Fibroblast of lung (primary cell): ENCODE data around the gene RTTN.
"Not testable (repeated sequence)": the region's sequence is repeated elsewhere in the genome, so short reads cannot be mapped to it uniquely, and the experiment has no call there.

ENCODE experiments used
- EZH2 ChIP-seq: IDR thresholded peaks from 2 replicates; pipeline ENCODE4 v1.5.1; 2012; ENCODE audit warnings: low read length, control low read depth, mild to moderate bottlenecking; ENCODE audit errors: missing control alignments
- TF ChIP-seq, protein P1 (sequence below), 2 donors: IDR thresholded peaks in 1 of 2; conservative IDR thresholded peaks in 1 of 2; 1 replicate in 1 of 2; 2 replicates in 1 of 2; pipeline ENCODE4 v1.5.1; 2011 to 2012; ENCODE audit warnings: low read length in 2 of 2, control low read depth in 1 of 2, inconsistent platforms in 1 of 2, low read depth in 1 of 2, mild to moderate bottlenecking in 1 of 2

DNA sequence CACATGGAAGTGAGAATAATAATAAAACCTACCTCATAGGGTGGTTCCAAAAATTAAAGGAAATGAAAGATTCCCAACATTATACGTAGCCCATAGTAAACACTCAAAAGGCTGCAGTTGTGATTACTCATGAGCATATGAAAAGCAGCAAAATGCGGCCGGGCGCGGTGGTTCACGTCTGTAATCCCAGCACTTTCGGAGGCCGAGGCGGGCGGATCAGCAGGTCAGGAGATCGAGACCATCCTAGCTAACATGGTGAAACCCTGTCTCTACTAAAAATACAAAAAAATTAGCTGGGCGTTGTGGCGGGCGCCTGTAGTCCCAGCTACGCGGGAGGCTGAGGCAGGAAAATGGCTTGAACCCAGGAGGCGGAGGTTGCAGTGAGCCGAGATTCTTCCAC is 44.4 kb upstream of the RTTN start:
- TF ChIP-seq, protein P1, sequence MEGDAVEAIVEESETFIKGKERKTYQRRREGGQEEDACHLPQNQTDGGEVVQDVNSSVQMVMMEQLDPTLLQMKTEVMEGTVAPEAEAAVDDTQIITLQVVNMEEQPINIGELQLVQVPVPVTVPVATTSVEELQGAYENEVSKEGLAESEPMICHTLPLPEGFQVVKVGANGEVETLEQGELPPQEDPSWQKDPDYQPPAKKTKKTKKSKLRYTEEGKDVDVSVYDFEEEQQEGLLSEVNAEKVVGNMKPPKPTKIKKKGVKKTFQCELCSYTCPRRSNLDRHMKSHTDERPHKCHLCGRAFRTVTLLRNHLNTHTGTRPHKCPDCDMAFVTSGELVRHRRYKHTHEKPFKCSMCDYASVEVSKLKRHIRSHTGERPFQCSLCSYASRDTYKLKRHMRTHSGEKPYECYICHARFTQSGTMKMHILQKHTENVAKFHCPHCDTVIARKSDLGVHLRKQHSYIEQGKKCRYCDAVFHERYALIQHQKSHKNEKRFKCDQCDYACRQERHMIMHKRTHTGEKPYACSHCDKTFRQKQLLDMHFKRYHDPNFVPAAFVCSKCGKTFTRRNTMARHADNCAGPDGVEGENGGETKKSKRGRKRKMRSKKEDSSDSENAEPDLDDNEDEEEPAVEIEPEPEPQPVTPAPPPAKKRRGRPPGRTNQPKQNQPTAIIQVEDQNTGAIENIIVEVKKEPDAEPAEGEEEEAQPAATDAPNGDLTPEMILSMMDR (conservative IDR thresholded peaks at IDR 0.05 in 1 of 2, IDR thresholded peaks at IDR 0.05 in 1 of 2; ENCODE audit: low read depth in 1 of 2, low read length in 2 of 2), result not testable (repeated sequence)
- TF ChIP-seq EZH2, result not testable (repeated sequence)
